HepG2 (cell line): ENCODE data around the gene DLG1.
"Not testable (repeated sequence)": the region's sequence is repeated elsewhere in the genome, so short reads cannot be mapped to it uniquely, and the experiment has no call there.

ENCODE experiments used
- DR1 ChIP-seq: sonication (generic); formaldehyde crosslinking; IDR thresholded peaks from 2 replicates; pipeline ENCODE4 v1.8.0; 2021; ENCODE audit warnings: mild to moderate bottlenecking, missing genetic modification reagents, inconsistent platforms
- PHF20 ChIP-seq: sonication (generic); formaldehyde crosslinking; IDR thresholded peaks from 2 replicates; pipeline ENCODE4 v1.5.0; 2020; ENCODE audit warnings: mild to moderate bottlenecking, missing genetic modification reagents
- SOX13 ChIP-seq, 3 experiments: fragments of 450-650 bp in 1 of 3; sonication (generic) in 1 of 3; formaldehyde crosslinking in 1 of 3; IDR thresholded peaks in 2 of 3; conservative IDR thresholded peaks in 1 of 3; 2 replicates each; pipeline versions ENCODE4 v1.5.0 to v1.6.1; 2016 to 2020; ENCODE audit warnings: antibody characterized with exemption in 1 of 3, mild to moderate bottlenecking in 1 of 3, missing compliant biosample characterization in 1 of 3, missing genetic modification reagents in 1 of 3, moderate library complexity in 1 of 3
- ZFYVE20 ChIP-seq: sonication (generic); formaldehyde crosslinking; IDR thresholded peaks from 2 replicates; pipeline ENCODE4 v1.8.0; 2023; ENCODE audit warnings: low read depth, mild to moderate bottlenecking, moderate library complexity, missing genetic modification reagents, borderline replicate concordance
- ZSCAN29 ChIP-seq: sonication (generic); formaldehyde crosslinking; conservative IDR thresholded peaks from 2 replicates; pipeline ENCODE4 v1.4.0; 2020; ENCODE audit warnings: mild to moderate bottlenecking, missing genetic modification reagents

GRCh38 chr3:197034778-197035177 is 263.6 kb downstream of the DLG1 start:
- TF ChIP-seq SOX13 (IDR thresholded peaks at IDR 0.05); SOX13 (CRISPR knock-in tag; conservative IDR thresholded peaks at IDR 0.05 in 1 of 2, IDR thresholded peaks at IDR 0.05 in 1 of 2); PHF20 (CRISPR knock-in tag); ZSCAN29 (CRISPR knock-in tag); ZFYVE20; DR1 (CRISPR knock-in tag): not testable (repeated sequence)
